Brain pericyte (primary cell): ENCODE measurements around the gene ZNF487.
"Not testable (repeated sequence)": the region's sequence is repeated elsewhere in the genome, so short reads cannot be mapped to it uniquely, and the experiment has no call there.

Experiments used
- DNase-seq: peaks from one replicate; pipeline ENCODE4 v3.0.0-alpha.2; 2012; ENCODE audit warnings: low read depth, low spot score

The ZNF487 gene

GRCh38 chr10:43437141-43437870, 395 bp downstream of the ZNF487 start:
- DNase-seq: no peak

GRCh38 chr10:43440463-43441134, 3.7 kb downstream of the ZNF487 start:
- DNase-seq: no peak

GRCh38 chr10:43444323-43444722, 7.4 kb downstream of the ZNF487 start:
- no peak for DNase-seq

GRCh38 chr10:43444897-43445466, 8.1 kb downstream of the ZNF487 start:
- DNase-seq: no peak

GRCh38 chr10:43446219-43447017, 9.5 kb downstream of the ZNF487 start:
- DNase-seq: not testable (repeated sequence)

GRCh38 chr10:43448742-43449141, 11.8 kb downstream of the ZNF487 start:
- DNase-seq: no peak

- DNase-seq: no peak
Measured at GRCh38 chr10:43452356-43452914, 15.5 kb downstream of the ZNF487 start.

- DNase-seq: no peak
Measured at GRCh38 chr10:43453266-43453831, 16.4 kb downstream of the ZNF487 start.

- DNase-seq: not testable (repeated sequence)
Measured at GRCh38 chr10:43454025-43454424, 17.1 kb downstream of the ZNF487 start.

GRCh38 chr10:43456561-43456960, 19.6 kb downstream of the ZNF487 start:
- not testable (repeated sequence) for DNase-seq

GRCh38 chr10:43458227-43458626, 21.3 kb downstream of the ZNF487 start:
- no peak for DNase-seq

- DNase-seq: peak; percentile 47
Measured at GRCh38 chr10:43461950-43462349, 25.0 kb downstream of the ZNF487 start.

GRCh38 chr10:43465086-43465735, 28.3 kb downstream of the ZNF487 start:
- DNase-seq: not testable (repeated sequence)

GRCh38 chr10:43465736-43466120, 28.8 kb downstream of the ZNF487 start:
- DNase-seq: not testable (repeated sequence)

GRCh38 chr10:43471146-43471545, 34.2 kb downstream of the ZNF487 start:
- DNase-seq: no peak

- DNase-seq: no peak
Measured at GRCh38 chr10:43471935-43472720, 35.2 kb downstream of the ZNF487 start.

- DNase-seq: no peak
Measured at GRCh38 chr10:43479275-43479674, 42.4 kb downstream of the ZNF487 start.

GRCh38 chr10:43482319-43483078, 45.6 kb downstream of the ZNF487 start:
- DNase-seq: no peak

GRCh38 chr10:43491855-43492254, 54.9 kb downstream of the ZNF487 start:
- DNase-seq: no peak
